Chondrocyte (in vitro differentiated cells): ENCODE measurements around the gene MBNL2. TPM values are rescaled to one million over a fixed set of nuclear protein-coding genes. Genes with fewer than 3 reads are reported as not detected.

Experiments
- DNase-seq: peaks from one replicate; pipeline ENCODE4 v3.0.0; 2021; ENCODE audit warnings: mixed read lengths, low spot score
- H3K27ac Mint-ChIP-seq: one replicate; pipeline ENCODE4 v1.8.0; 2021; ENCODE audit warnings: mild to moderate bottlenecking, moderate library complexity, mixed read lengths; ENCODE audit not compliant: unreplicated experiment
- H3K27me3 Mint-ChIP-seq: 2 replicates; pipeline ENCODE4 v1.8.0; 2021; ENCODE audit warnings: low read depth, mixed read lengths
- H3K36me3 Mint-ChIP-seq: 2 replicates; pipeline ENCODE4 v1.8.0; 2021; ENCODE audit warnings: low read depth, mixed read lengths
- H3K4me1 Mint-ChIP-seq: 2 replicates; pipeline ENCODE4 v1.8.0; 2021; ENCODE audit warnings: low read depth, mild to moderate bottlenecking, mixed read lengths
- H3K4me3 Mint-ChIP-seq: one replicate; pipeline ENCODE4 v1.8.0; 2021; ENCODE audit warnings: mild to moderate bottlenecking, moderate library complexity, mixed read lengths; ENCODE audit not compliant: unreplicated experiment
- H3K9me3 Mint-ChIP-seq: 2 replicates; pipeline ENCODE4 v1.8.0; 2021; ENCODE audit warnings: low read depth, mixed read lengths
- total RNA-seq: library from RNA; stranded (reverse); gene quantifications from 3 replicates; pipeline ENCODE4 v1.2.1, GENCODE V29; 2021
- TF ChIP-seq, protein P1 (sequence below): fragments of 200-600 bp; sonication (generic); IDR thresholded peaks from 2 replicates; pipeline ENCODE4 v1.5.0; 2021; ENCODE audit warnings: antibody characterized with exemption, mild to moderate bottlenecking, moderate library complexity

Gene MBNL2
- total RNA-seq, 1 donor from 2014 or later: 41.3 TPM

DNA sequence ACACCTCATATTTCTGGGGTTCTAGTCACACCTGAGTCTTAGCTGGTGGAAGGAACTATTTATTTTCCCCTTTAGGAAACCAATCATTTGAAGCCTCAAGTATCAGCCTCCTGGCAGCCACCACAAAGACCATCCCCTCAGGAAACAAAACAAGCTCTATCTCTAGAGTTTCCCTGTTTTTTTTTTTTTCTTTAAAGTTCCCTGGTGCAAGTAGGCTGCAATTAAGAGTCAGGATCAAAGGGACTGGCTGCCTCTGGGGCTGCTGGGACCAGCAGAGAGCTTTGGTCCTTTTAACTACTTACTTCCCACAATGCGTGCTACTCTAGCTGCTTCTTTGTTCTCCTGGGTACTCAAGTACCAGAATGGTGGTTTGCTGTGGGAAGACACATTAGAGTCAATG lies 11.4 kb downstream of the MBNL2 start:
- Mint-ChIP-seq H3K27me3 (no peaks in the 10 kb centered on the region), H3K4me1 (peaks cover 77% of the 10 kb centered on the region), H3K36me3 (peaks cover 7% of the 10 kb centered on the region), H3K9me3 (no peaks in the 10 kb centered on the region), H3K27ac (no peak overlapping the region), H3K4me3 (no peak overlapping the region)
- DNase-seq: no peak
- TF ChIP-seq, protein P1, sequence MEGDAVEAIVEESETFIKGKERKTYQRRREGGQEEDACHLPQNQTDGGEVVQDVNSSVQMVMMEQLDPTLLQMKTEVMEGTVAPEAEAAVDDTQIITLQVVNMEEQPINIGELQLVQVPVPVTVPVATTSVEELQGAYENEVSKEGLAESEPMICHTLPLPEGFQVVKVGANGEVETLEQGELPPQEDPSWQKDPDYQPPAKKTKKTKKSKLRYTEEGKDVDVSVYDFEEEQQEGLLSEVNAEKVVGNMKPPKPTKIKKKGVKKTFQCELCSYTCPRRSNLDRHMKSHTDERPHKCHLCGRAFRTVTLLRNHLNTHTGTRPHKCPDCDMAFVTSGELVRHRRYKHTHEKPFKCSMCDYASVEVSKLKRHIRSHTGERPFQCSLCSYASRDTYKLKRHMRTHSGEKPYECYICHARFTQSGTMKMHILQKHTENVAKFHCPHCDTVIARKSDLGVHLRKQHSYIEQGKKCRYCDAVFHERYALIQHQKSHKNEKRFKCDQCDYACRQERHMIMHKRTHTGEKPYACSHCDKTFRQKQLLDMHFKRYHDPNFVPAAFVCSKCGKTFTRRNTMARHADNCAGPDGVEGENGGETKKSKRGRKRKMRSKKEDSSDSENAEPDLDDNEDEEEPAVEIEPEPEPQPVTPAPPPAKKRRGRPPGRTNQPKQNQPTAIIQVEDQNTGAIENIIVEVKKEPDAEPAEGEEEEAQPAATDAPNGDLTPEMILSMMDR: no peak

DNA sequence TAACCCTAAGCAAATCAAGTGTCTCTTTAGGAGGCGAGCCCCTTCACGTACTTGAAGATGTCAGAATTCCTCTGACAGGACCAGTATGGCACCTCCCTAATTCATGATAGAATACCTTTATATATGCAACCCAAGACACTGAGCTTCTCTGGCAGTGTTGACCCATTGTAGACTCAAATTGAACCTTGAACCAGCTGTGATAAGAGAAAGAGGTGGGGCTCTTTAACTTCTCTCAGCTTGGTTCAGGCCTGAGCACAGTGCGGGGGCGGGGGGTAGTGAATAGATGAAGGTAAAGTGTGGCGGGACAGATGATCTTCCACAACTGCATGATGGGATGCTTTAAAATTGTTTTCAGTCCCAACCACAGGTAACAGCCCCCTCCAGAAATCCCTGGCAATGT lies 12.1 kb downstream of the MBNL2 start:
- peaks cover 7% of the 10 kb centered on the region for H3K36me3 Mint-ChIP-seq
- no peaks in the 10 kb centered on the region for H3K9me3 Mint-ChIP-seq
- H3K4me1 Mint-ChIP-seq: peaks cover 80% of the 10 kb centered on the region
- no peak overlapping the region for H3K27ac Mint-ChIP-seq
- no peak for DNase-seq
- H3K4me3 Mint-ChIP-seq: no peak overlapping the region
- H3K27me3 Mint-ChIP-seq: no peaks in the 10 kb centered on the region
- TF ChIP-seq, protein P1: no peak

DNA sequence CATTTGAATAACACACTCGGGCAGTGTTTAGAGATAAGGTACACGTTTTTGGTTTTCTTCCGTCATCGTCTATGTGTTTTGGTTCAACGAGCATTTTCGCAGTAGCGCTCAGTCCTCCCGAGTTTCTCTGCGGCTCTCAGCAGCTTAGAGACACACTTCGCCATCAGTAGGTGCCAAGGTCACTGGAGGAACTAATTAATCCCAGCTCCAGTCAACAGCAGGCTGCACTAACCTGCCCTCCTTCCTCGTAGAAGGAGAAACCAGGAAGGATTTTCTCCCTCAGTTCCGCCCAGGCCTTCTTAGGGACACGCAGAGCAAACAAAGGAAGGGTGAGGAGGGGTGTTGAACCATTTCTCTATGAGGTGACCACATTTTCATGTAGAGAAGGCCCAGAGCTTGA lies 12.6 kb downstream of the MBNL2 start:
- Mint-ChIP-seq H3K27me3 (no peaks in the 10 kb centered on the region), H3K9me3 (no peaks in the 10 kb centered on the region), H3K27ac (no peak overlapping the region), H3K4me3 (no peak overlapping the region), H3K4me1 (peaks cover 80% of the 10 kb centered on the region), H3K36me3 (peaks cover 5% of the 10 kb centered on the region)
- TF ChIP-seq, protein P1: no peak
- DNase-seq: no peak

DNA sequence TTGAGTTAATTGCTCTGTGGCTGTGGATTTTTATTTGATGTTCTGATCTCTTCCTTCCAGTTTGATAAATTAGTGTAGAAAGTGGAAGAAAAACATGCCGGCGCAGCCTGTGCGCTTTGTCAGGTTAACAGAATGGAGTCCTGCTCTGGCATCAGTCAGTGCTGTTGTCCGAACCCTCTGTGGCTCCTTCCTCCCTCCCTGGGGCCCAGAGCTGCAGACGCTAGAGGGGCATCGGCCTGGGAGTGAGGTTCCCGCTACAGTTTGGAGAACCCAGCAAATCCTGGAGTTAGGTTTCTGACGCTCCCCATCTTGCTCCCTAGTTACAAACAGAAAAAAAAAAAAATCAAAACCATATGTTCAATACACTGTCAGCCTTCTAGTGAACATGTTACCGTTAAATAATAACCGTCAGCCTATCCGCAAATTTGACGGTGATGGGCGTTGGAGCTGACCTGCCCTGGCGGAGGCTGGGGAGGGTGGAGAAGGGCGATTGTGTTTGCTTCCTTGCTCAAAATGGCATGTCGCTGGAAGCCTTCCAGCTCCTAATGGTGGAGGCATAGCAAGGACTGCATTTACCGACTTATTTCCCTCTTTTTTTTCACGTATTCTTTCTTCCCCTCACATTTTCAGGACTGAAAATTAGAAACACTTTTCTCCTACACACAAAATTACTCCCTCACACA lies 13.6 kb downstream of the MBNL2 start:
- Mint-ChIP-seq H3K27me3 (no peaks in the 10 kb centered on the region), H3K4me1 (peaks cover 83% of the 10 kb centered on the region), H3K4me3 (peak overlapping the region; percentile 59), H3K27ac (peak overlapping the region; percentile 38), H3K36me3 (peaks cover 5% of the 10 kb centered on the region), H3K9me3 (no peaks in the 10 kb centered on the region)
- TF ChIP-seq, protein P1: no peak
- no peak for DNase-seq

- H3K4me3 Mint-ChIP-seq: no peak overlapping the region
- H3K27me3 Mint-ChIP-seq: no peaks in the 10 kb centered on the region
- H3K27ac Mint-ChIP-seq: no peak overlapping the region
- DNase-seq: no peak
- TF ChIP-seq, protein P1: no peak
- peaks cover 75% of the 10 kb centered on the region for H3K4me1 Mint-ChIP-seq
- peaks cover 5% of the 10 kb centered on the region for H3K36me3 Mint-ChIP-seq
- no peaks in the 10 kb centered on the region for H3K9me3 Mint-ChIP-seq
Observed at GRCh38 chr13:97237388-97237787, 15.3 kb downstream of the MBNL2 start.
